Stimulated activated CD4-positive, alpha-beta T cell treated with anti-CD3 and anti-CD28 coated beads, Interleukin-2, amount 100 ng/mL, for 24 hours (primary cell): ENCODE results near the gene FAM20C.
"Not testable (repeated sequence)": the region's sequence is repeated elsewhere in the genome, so short reads cannot be mapped to it uniquely, and the experiment has no call there.

Experiments used
- DNase-seq, 2 donors: peaks; one replicate each; pipeline ENCODE4 v3.0.0-alpha.2; 2020

The FAM20C gene

GRCh38 chr7:193481-194251, 1.3 kb downstream of the FAM20C start:
- no peak for DNase-seq

DNA sequence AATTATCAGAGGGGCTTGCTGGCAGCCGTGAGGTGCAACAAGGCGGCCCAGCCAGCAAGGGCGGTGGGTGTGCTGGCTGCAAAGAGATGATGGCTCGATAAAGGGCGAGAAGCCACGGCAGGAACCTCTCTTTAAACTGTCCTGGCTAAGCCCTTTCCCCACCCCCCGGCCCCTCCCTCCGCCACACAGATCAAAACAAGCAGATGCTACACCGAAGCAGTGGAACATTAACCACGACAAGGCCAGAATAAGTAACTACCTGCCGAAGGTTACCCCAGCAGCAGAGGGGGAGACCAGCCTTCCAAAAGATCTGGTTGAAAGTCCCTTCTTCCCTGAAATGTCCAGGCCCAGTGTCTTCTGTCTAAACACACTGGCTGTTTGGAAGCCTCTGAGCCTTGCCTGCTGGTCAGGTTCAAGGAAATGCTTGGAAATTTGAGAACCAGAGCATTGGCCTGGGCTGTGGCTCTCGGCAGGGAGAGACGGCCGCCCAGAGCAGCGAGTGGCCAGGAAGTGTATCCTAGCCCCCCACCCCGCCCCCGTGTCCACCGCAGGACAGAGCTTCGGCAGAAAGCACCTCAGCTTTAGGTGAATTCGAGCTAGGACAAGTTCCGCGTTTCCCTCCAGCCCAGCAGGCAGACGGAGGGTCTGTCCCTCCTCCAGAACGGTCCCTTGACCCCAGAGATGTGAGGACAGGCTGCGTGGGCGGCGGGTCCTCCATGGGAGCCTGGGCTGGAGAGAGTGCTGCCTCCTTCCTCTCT, 2.1 kb downstream of the FAM20C start:
- no peak for DNase-seq

GRCh38 chr7:195010-195829, 2.8 kb downstream of the FAM20C start:
- DNase-seq = no peak

DNA sequence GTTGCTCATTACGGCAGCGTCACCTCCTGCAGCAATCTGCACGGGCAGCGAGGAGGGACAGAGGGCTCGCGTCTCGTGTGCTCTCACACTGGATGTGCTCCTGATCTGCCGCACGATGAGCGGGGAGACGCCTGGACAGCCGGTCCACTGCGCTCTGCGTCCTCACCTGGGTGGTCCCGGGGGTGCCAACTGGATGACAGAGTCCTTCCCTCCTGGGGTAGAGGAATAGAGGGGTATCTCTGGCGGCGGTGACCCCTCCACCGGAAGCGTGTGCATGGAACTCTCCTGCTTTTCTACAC, 3.4 kb downstream of the FAM20C start:
- no peak for DNase-seq

GRCh38 chr7:196283-196682, 3.9 kb downstream of the FAM20C start:
- no peak for DNase-seq

GRCh38 chr7:196778-197321, 4.5 kb downstream of the FAM20C start:
- no peak for DNase-seq

GRCh38 chr7:197413-198335, 5.3 kb downstream of the FAM20C start:
- no peak for DNase-seq

DNA sequence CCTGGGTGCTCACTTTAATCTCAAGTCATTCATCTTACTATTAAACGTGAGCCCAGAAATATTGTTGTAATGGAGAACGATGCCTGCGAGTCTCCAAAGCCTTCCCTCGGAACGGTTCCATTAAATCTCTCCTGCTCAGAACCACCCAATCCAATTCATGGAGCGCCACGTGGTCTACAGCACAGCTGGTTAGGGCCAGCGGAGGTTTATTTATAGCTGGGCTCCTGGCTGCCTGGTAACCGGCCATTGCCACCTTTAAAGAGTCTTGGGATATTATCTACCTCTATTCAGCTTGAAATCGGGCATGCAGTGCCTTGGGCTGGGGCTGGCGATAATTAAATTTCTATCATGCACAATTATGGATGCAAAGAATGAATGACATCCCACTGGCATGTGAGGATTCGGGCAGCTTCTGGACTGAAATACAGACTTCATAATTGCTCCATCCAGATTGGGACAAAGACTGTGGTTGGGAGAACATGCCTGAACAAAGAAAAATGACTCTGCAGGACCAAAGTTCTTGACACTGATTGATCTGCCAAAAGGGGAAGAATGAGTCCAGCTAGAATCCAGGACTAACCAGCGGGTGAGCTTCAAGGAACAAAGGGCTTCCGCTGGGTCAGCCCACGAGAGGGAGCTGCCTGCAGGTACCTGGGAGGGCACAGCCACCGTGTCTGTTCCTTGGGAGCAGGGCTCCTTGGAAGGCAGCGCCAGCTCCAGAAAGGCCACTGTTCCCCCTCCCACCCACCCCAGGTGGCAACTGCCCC, 7.3 kb downstream of the FAM20C start:
- no peak for DNase-seq

GRCh38 chr7:200290-200689, 7.9 kb downstream of the FAM20C start:
- no peak for DNase-seq

DNA sequence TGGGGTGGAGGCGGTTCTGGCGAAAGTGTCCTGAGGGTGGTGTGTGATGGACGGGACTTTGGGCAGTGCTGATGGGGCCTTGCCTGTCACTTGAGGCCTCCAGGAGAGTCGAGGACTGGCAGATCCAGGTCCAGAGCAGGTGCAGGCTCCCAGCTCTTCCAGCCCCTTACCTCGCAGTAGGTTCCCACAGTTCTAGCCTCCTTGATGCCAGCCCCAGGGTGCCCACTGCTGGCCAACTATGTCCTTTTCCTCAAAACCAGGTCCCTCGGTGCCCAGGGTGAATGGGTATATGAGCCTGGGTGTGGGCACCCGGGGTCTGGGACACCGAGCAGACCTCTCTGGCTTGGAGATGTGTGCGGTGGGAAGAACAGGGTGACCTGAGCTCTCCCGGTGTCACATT, 8.3 kb downstream of the FAM20C start:
- DNase-seq = no peak

- DNase-seq = no peak
These were observed 12.0 kb downstream of the FAM20C start for GRCh38 chr7:204326-204725.

DNA sequence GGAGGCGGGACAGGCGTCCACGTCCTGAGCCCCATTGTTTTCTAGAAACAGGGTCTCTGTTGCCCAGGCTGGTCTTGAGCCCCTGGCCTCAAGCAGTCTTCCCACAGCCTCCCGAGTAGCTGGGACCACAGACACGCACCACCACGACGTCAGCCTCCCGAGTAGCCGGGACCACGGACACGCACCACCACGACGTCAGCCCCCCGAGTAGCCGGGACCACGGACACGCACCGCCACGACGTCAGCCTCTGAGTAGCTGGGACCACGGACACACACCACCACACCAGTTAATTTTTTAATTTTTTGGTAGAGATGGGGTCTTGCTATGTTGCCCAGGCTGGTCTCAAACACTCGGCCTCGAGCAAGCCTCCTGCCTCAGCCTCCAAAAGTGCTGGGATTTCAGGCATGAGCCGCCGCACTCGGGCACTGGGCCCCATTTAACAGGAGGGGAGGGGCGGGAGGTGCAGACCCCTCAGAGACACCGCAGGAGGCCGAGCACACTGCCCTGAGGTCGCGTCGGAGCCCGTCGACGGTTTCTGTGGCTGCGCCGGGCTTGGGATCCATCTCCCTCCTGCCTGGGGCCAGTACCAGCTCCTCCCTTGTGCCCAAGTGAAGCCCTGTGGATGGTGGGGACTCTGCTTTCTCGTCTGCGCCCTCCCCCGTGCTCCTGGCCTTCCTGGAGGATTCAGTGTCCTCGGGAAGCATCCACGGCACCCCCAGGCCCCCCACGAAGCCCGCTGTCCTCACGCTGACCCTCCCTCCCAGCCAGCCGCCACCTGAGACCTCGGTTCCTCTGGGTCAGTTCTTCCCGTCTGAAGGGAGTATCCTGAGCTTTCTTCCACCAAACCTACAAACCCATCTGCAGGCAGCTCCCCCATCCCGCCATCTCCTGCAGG, 13.0 kb downstream of the FAM20C start:
- no peak for DNase-seq

GRCh38 chr7:206351-206750, 14.0 kb downstream of the FAM20C start:
- DNase-seq = not testable (repeated sequence)

GRCh38 chr7:207418-208129, 15.2 kb downstream of the FAM20C start:
- no peak for DNase-seq

DNA sequence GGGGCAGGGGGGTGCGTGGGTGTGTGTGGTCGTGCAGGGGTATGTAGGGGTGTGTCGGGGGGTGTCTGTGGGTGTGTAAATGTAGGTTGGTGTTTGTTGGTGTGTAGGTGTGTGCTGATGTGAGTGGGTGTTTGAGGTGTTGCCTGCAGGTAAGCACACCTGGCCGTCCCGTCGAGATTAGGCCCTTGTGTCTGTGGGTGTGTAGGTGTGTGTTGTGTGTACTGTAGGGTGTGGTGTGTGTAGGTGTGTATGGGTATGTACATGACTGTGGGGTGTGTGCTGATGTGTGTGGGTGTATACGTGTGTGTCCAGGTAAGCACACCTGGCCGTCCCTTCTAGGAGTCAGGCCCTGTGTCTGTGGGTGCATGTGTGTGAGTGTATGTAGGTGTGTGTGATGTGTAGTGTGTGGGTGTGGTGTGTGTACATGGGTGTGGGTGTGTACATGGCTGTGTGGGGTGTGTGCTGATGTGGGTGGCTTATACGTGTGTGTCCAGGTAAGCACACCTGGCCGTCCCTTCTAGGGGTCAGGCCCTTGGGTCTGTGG, 15.8 kb downstream of the FAM20C start:
- no peak for DNase-seq

- no peak for DNase-seq
These were observed 16.4 kb downstream of the FAM20C start for GRCh38 chr7:208816-209215.

DNA sequence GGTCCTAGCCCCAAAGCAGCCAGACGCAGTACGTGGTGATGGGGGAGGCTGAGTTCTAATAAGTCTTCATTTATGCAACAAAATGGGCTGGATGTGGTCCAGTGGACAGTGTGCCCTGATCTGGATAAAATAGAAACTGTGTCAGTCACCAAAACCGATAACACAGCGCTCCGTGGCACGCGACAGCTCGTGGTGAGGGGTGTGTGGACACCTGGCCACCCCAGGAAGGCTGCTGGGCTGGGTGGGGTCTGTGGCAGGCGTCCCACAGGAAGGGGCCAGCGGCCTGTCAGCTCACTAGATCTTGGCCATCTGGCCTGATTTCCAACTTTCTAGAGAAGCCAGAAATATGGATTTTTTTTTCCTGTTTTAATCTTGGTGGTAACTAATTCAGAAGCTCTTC, 17.0 kb downstream of the FAM20C start:
- no peak for DNase-seq

DNA sequence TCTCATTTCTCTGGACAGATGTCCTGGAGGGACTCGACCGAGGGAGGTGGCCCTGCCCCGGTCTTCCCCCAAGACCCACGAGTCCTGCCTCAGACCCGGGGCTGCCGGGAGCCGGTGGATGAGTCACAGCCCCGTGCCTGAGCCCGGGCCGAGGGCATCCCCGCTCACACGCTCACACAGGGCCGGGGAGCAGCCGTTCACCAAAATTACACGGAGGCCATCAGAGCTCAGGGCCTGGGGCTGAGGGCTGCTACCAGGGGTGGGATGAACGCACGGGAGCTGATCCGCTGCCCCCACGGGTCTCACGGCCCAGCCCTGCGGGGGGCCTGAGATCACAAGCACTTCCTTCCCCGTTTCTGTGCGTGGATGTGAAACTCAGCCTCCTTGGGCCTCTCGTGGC, 17.5 kb downstream of the FAM20C start:
- no peak for DNase-seq

DNA sequence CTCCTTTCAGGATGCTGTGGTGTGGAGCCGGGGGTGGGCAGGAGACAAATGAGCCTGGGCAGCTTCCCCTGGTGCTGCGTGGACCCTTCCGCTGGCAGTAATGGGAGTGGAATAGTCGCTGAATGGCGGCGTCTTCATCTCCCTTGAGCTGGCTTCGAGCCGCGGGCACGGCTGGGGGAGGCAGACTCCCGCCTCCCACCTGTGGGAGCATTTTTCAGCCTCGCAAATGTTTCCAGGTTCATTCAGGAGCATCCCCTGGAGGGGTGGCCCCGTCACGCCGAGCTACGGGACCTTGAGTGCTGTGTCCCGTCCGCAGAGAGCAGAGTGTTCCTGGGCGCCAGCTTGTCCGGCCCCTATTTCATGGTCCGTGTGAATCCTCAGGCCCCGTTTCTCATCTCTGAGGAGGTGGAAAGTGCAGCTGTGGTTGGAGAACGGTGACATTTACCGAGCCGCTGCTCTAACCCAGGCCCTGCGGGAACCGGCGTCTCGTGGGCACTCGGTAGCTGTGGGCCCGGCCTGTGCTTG, 18.1 kb downstream of the FAM20C start:
- no peak for DNase-seq
